Transverse colon (tissue), 4 donors: ENCODE results near the gene JAG1. TPM values are rescaled to one million over a fixed set of nuclear protein-coding genes. Genes with fewer than 3 reads are reported as not detected.
"Not testable (repeated sequence)": the region's sequence is repeated elsewhere in the genome, so short reads cannot be mapped to it uniquely, and the experiment has no call there.

Source experiments
- DNase-seq: peaks from one replicate; pipeline ENCODE4 v3.0.0-alpha.2; 2019
- H3K27ac ChIP-seq, 4 donors: fragments of 200-600 bp; sonication (generic); 2 replicates each; pipeline ENCODE4 v1.5.1; 2016 to 2018; ENCODE audit warnings: inconsistent platforms in 4 of 4
- H3K27me3 ChIP-seq: fragments of 200-600 bp; sonication (generic); 2 replicates; pipeline ENCODE4 v1.5.1; 2017; ENCODE audit warnings: inconsistent platforms
- H3K36me3 ChIP-seq, 4 donors: fragments of 200-600 bp; sonication (generic); 2 replicates each; pipeline ENCODE4 v1.5.1; 2017 to 2019; ENCODE audit warnings: inconsistent platforms in 4 of 4
- H3K4me1 ChIP-seq, 4 donors: fragments of 200-600 bp; sonication (generic); 2 replicates each; pipeline ENCODE4 v1.5.1; 2017 to 2020; ENCODE audit warnings: inconsistent platforms in 4 of 4
- H3K4me3 ChIP-seq, 4 donors: fragments of 200-600 bp; sonication (generic); 1 replicate in 1 of 4; 2 replicates in 3 of 4; pipeline versions ENCODE4 v1.5.1 to v1.6.1; 2017 to 2019; ENCODE audit warnings: inconsistent platforms in 4 of 4
- H3K9me3 ChIP-seq, 2 donors: fragments of 200-600 bp; sonication (generic); 2 replicates each; pipeline ENCODE4 v1.5.1; 2017 to 2019; ENCODE audit warnings: inconsistent platforms in 2 of 2
- EP300 ChIP-seq: sonication (generic); formaldehyde crosslinking; IDR thresholded peaks from one replicate; pipeline ENCODE4 v1.6.1; 2017; ENCODE audit warnings: antibody characterized with exemption, low read depth
- POLR2A ChIP-seq: fragments of 450-650 bp; IDR thresholded peaks from one replicate; pipeline ENCODE4 v1.6.1; 2016; ENCODE audit warnings: antibody characterized with exemption, mild to moderate bottlenecking, moderate library complexity
- POLR2AphosphoS5 ChIP-seq, 3 donors: sonication (generic); formaldehyde crosslinking; IDR thresholded peaks; one replicate each; pipeline ENCODE4 v1.6.1; 2016; ENCODE audit warnings: antibody characterized with exemption in 3 of 3
- WGBS, 2 donors: methylation state at CpG; one replicate each; pipeline ENCODE4 v1.1.5; 2018; ENCODE audit warnings: low coverage in 1 of 2; 5-methylcytosine and 5-hydroxymethylcytosine counted together
- in situ Hi-C, 4 donors: fragments of 200-750 bp; cut with MboI; loops; one replicate each; pipeline versions ENCODE4 v1.15.0 to v1.15.1; 2017; ENCODE audit warnings: low sequenced_read_pairs in 3 of 4, low pct_ligation_motif_present in 1 of 4, low pct_unique_long_range_greater_than_20kb in 1 of 4
- intact Hi-C: fragments of 100-400 bp; cut with DNase I; formaldehyde crosslinking; loops from one replicate; pipeline ENCODE4 v1.15.1; 2023; ENCODE audit warnings: low total_unique reads
- total RNA-seq, 4 donors: library from RNA; depleted of rRNA; stranded (reverse); fragments of >200 nt; gene quantifications; one replicate each; pipeline ENCODE4 v1.1.0, GENCODE V29; 2016
- TF ChIP-seq, protein P1 (sequence below), 5 experiments: fragments of 200-600 bp in 3 of 5; fragments of 450-650 bp in 2 of 5; sonication (generic) in 3 of 5; IDR thresholded peaks; 1 replicate in 2 of 5; 2 replicates in 3 of 5; pipeline ENCODE4 v1.5.1; 2016 to 2017; ENCODE audit warnings: antibody characterized with exemption in 5 of 5, inconsistent platforms in 3 of 5, mild to moderate bottlenecking in 2 of 5, moderate library complexity in 1 of 5

Gene JAG1
- total RNA-seq, 4 donors from 2014 or later = 75.0 to 117 (median 109) TPM

DNA sequence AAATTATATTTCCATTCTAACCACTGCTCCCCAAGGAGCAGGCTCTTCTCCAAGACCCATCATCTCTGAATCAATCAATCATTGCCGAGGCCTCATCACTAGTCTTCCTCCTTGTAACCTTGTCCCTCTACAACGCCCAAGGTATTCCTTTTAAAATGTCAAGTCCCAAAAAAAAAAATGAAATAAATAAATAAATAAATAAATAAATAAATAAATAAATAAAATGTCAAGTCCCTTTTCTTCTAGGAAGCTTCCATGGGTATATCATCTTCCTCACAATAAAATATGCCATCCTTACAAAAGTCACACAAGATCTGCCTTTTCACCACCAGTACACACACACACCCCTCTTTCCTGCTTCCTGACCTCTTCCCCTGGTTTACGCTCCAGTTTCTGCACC is 57.6 kb downstream of the JAG1 start:
- Histone ChIP-seq H3K9me3 (no peaks in the 10 kb centered on the region), H3K4me3 (no peak overlapping the region), H3K36me3 (no peaks in the 10 kb centered on the region), H3K4me1 (peaks cover 0 to 15% (median 8%) of the 10 kb centered on the region in 4 donors), H3K27ac (no peak overlapping the region), H3K27me3 (no peaks in the 10 kb centered on the region)
- intact Hi-C loops = no loop called here
- in situ Hi-C loops = no loop called here
- 96 to 97% methylated on average over 3 of the region's 3 CpGs for WGBS, 2 donors
- no peak for DNase-seq
- no peak for TF ChIP-seq POLR2AphosphoS5 (IDR thresholded peaks at IDR 0.05)

DNA sequence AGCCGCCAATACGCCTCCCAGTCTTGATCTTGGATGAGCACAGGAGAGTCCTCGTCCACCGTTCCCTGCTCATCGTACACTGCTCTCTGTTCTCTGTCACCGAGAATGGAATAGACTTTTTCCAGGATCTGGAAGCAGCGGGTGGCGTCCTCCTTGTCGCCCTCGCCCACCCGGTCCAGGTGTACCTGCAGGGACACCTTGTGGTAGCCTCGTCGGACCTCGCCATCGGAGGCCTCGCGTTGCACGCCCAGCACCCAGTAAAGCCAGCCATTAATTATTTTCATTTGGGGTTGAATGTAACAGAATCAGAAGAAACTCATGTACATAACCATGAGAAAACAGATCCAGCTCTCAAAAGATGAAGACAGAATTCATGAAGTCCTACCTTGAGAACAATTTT is 59.9 kb downstream of the JAG1 start:
- TF ChIP-seq POLR2A (no peak), EP300 (no peak)
- TF ChIP-seq, protein P1, sequence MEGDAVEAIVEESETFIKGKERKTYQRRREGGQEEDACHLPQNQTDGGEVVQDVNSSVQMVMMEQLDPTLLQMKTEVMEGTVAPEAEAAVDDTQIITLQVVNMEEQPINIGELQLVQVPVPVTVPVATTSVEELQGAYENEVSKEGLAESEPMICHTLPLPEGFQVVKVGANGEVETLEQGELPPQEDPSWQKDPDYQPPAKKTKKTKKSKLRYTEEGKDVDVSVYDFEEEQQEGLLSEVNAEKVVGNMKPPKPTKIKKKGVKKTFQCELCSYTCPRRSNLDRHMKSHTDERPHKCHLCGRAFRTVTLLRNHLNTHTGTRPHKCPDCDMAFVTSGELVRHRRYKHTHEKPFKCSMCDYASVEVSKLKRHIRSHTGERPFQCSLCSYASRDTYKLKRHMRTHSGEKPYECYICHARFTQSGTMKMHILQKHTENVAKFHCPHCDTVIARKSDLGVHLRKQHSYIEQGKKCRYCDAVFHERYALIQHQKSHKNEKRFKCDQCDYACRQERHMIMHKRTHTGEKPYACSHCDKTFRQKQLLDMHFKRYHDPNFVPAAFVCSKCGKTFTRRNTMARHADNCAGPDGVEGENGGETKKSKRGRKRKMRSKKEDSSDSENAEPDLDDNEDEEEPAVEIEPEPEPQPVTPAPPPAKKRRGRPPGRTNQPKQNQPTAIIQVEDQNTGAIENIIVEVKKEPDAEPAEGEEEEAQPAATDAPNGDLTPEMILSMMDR (IDR thresholded peaks at IDR 0.05) = no peak
- WGBS, 2 donors = 97 to 98% methylated on average over 17 to 18 of the region's 18 CpGs
- Histone ChIP-seq H3K27ac (no peak overlapping the region), H3K36me3 (no peaks in the 10 kb centered on the region), H3K4me3 (no peak overlapping the region), H3K9me3 (no peaks in the 10 kb centered on the region), H3K27me3 (no peaks in the 10 kb centered on the region), H3K4me1 (peaks cover 0 to under 1% (median 0%) of the 10 kb centered on the region in 4 donors)
- DNase-seq = no peak
- in situ Hi-C loops (no loop called here), intact Hi-C loops (loop anchor here (5.0 kb wide), 1 partner anchor 588 kb away; no protein-coding TSS in a partner anchor)

GRCh38 chr20:10613426-10613825 is 60.4 kb downstream of the JAG1 start:
- H3K4me3 ChIP-seq, H3K27me3 ChIP-seq, H3K9me3 ChIP-seq, H3K36me3 ChIP-seq, in situ Hi-C loops, DNase-seq, H3K27ac ChIP-seq, H3K4me1 ChIP-seq: not testable (repeated sequence)
- WGBS, 2 donors = 87 to 97% methylated on average over 5 of the region's 5 CpGs
- intact Hi-C loops = loop anchor here (5.0 kb wide), 1 partner anchor 589 kb away; no protein-coding TSS in a partner anchor

GRCh38 chr20:10611357-10611756 is 62.4 kb downstream of the JAG1 start:
- H3K4me1 ChIP-seq = no peaks in the 10 kb centered on the region
- peak; percentile 50 for DNase-seq
- H3K9me3 ChIP-seq = no peaks in the 10 kb centered on the region
- intact Hi-C loops = loop anchor here (5.0 kb wide), 1 partner anchor 591 kb away; no protein-coding TSS in a partner anchor
- no peaks in the 10 kb centered on the region for H3K36me3 ChIP-seq
- WGBS, 2 donors = 53% methylated on average over 1 of the region's 1 CpG; no CpG with 5 or more reads in 1 of the 2 donors
- TF ChIP-seq POLR2A (no peak), EP300 (no peak), POLR2AphosphoS5 (IDR thresholded peaks at IDR 0.05) (no peak)
- TF ChIP-seq, protein P1 (IDR thresholded peaks at IDR 0.05) = peak; percentile 29 to 51 (median 34)
- H3K27ac ChIP-seq = no peak overlapping the region
- H3K27me3 ChIP-seq = no peaks in the 10 kb centered on the region
- H3K4me3 ChIP-seq = no peak overlapping the region
- in situ Hi-C loops = no loop called here

- H3K27ac ChIP-seq = peak overlapping the region; percentile 10 to 41 (median 26)
- no peak for TF ChIP-seq POLR2A
- TF ChIP-seq EP300 = no peak
- TF ChIP-seq POLR2AphosphoS5 (IDR thresholded peaks at IDR 0.05) = no peak
- TF ChIP-seq, protein P1 (IDR thresholded peaks at IDR 0.05) = no peak
- no peak overlapping the region for H3K4me3 ChIP-seq
- WGBS, 2 donors = 67% methylated on average over 5 of the region's 5 CpGs; no CpG with 5 or more reads in 1 of the 2 donors
- DNase-seq = no peak
- no peaks in the 10 kb centered on the region for H3K4me1 ChIP-seq
- no peaks in the 10 kb centered on the region for H3K9me3 ChIP-seq
- intact Hi-C loops = loop anchor here (5.0 kb wide), 1 partner anchor 592 kb away; no protein-coding TSS in a partner anchor
- H3K27me3 ChIP-seq = no peaks in the 10 kb centered on the region
- no peaks in the 10 kb centered on the region for H3K36me3 ChIP-seq
- in situ Hi-C loops = no loop called here
Measured at GRCh38 chr20:10610251-10610650, 63.5 kb downstream of the JAG1 start.
